ENCODE measurements around the gene TASOR2.

Gene TASOR2, protein sequence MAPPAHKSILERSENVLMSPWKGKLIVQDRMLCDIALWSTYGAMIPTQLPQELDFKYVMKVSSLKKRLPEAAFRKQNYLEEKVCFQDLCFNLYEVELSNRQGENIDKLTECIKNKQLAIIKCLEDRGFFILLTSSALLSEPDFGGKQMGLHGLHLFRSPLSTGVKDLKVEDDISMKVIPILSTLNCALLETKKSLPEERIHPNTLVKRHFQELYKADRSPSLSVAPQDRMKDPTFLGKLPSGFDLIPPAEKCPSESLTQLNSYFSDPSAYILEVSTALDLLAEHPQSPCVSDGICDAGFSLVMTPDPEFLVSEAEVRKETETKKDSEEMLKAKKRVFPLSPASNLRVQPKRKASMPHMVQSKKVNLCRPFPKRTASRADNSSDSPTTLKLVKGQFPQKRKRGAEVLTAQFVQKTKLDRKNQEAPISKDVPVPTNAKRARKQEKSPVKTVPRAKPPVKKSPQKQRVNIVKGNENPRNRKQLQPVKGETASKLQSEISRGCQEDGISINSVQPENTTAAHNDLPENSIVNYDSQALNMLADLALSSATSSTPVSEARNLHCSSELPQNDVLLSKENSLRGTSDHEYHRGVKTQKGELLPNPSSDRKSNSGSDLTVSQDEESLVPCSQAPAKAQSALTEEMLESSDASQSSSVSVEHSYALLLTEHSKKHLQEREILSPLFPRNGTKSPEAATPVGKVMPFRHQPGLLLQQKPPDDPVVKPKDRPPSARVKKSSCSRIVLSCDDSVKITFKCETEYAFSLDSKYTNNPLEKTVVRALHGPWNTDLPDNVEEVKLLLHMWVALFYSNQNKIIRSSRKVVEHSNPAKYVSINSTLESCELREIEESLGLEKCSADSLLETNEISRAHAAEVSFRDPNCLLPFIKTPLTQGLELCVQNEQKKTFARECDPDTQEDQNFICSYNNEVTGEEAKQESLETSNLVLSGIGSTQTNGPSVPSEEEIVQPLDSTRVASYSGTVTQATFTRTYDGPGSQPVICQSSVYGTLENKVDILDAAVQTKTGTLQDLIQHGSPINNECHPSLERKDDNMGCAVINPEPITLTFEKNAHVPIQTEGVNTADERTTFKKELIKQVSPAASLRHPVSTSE (N-terminal part only)

DNA sequence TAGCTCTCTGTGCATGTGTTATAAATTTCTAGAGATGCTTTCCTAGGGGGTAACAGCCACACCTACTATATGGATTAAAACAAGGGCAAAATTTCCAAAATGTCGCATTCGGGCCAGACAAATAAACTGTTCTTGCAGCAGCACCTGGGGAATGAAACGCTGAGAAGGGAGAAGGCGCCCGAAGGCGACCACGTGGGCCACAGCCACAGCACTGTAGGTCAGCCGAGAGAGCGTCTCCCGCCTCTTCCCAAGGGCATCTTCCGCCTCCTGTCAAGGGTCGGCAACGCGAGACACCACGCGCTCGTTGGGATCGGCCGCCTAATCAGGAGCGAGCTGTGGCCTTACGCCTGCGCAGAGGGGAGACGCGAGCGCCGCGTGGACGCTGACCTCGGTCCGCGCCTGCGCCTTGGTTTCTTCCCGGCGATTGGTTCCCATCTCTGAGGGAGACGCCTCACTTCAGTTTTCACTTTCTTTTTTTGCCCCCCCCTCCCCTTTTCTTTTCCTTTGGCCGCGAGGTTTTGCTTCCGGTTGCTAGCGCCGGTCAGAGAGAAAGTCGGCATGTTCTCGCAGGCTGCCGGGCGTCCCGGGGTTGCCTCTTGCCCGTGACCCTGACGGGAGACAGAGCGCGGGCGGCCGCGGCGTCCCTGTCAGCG, at the start of gene TASOR2:
Gene TASOR2, plus strand, starts transcription at position 521 of the 653 bp plus-strand sequence. CDS start 35,805 bp downstream, outside the sequence.
- DNase-seq, result peak; percentile 92

DNA sequence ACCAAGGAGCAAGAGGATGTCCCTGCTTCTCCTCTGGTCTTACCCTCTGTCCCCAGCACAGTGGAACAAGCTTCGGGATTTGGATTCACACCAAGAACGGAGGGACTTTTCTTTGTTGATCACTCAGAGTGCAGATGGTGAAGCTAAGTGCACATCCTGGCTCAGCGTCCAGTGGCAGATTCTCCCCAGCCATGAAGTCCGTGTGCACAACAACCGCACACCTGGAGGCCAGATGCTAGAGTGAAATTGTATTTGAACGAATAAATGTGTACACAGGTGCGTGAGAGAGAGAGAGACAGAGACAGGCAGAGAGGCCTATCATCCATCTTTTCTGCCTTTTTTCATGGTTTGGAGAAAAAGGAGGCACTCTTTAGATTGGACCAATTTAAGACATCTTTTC, 49.7 kb upstream of the TASOR2 start:
- no peak for DNase-seq

DNA sequence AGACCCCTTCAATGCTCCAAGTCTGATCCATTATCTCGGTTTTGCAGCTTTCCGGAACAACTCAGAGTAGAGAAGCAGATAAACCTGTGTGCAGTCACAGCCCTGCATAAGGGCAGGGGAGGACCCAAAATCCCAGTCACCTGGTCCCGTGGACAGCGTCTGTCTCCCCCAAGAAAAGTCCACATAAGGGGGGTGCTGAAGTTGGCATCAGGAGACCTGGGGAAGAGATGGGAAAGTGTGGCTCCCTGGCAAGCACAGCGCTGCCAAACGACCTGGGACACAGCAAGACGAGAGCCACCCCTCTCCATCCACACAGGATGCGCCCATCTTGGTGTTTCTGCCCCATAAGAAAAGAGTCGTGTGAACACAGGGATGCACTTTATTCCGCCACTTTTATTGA, 46.1 kb upstream of the TASOR2 start:
- DNase-seq, result no peak

DNA sequence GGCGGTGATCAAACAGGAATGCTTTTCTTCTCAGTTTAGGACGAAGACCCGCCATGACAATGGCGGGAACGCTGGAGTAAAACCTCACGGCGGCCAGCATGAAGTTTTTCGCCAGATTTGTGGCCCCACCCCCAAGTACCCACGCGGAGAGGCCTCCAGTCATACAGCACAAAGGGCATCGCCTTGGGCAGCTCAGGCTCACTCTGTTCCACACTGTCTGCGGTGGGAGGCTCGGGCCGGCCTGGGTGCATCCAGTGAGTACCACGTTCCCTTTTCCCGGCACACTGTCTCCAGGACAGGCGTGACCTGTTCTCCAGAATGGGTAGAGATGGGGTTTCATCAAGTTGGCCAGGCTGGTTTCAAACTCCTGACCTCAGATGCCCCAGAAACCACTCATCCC, 45.6 kb upstream of the TASOR2 start:
- no peak for DNase-seq

DNA sequence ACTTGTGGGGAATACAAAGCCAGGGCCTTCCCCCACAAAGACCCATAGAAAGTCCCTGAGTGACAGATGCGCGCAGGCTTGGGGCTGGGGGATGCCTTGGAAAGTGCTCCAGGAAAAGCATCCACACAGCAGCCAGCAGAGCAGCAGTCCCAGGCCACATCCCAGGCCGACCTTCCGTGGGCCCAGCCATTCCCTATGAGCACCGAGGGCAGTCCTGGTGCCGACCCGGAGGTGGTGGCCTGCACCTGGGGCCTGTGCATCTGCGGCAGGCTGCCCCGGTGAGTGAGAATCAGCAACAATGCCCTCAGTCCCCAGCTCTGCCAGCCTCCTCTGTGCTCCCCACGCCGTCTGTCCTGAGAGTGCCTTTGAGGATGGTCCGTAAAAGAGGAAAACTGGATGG, 44.6 kb upstream of the TASOR2 start:
- no peak for DNase-seq

DNA sequence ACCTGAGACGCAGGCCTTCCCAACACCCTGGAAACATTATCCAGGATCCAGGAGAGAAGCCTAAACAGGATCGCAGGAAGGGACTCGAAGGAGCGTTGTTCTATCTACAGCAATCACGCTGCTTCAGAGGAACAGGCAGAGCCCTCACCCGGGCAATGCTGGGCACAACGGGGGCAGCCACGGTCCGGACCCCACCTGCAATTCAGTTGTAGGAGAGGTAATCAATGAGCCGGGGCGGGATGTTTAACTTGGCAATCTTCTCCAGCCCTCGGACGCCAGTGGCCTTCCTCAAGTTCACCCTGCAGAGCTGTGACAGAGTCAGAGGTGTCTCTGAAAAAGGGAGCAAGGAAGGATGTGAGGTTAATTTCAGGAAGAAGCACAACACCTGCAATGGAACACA, 44.1 kb upstream of the TASOR2 start:
- no peak for DNase-seq

DNA sequence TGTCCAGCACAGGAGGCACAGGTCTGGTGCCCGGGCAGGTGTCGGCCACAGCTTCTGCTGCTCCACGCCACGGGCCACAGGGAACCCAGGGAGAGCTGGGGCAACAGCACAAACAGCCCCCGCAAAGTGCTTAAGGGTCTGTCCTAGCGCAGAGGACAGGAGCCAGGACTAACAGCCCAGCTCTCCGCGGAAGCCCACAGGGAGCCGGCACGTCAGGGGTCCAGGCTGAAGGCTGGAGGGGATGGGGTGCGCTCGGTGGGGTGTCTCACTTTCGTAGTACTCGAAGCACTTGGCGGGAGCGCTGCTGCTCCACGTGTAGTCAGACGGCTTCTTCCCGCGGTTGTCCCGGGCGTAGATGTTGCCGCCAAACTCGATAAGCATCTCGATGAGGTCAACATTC, 43.1 kb upstream of the TASOR2 start:
- no peak for DNase-seq

DNA sequence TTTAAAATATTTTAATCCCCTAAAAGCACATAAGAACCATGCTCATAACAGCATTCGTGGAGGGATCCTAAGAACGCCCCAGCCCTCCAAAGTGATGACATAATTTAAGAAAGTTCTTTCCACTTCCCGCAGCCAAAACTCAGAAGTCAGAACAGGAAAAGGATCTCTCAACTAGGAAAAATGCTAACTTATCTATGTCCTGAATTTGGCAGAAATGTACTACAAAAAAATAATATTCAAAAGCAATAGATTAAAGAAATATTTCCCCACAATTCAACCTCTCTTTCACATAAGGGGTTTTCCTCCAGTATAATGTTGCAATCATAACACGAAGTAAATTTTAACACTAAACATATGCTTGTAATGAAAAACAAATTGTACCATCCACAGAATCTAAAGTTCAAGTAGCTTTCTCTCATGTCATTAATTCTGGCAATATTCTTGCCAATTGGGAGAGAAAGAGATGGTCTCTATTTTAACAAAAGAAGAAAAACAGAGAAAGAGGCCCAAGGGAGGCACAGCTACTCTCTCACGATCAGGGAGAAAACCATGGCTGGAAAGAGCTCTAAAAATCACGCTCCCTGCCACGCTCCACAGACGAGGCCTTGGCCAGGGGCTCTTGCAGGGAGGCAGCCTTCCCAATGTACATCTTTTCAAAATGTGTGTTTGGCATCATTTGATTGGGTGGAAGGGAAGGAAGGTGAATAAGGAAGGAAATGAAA, 41.1 kb upstream of the TASOR2 start:
- no peak for DNase-seq

DNA sequence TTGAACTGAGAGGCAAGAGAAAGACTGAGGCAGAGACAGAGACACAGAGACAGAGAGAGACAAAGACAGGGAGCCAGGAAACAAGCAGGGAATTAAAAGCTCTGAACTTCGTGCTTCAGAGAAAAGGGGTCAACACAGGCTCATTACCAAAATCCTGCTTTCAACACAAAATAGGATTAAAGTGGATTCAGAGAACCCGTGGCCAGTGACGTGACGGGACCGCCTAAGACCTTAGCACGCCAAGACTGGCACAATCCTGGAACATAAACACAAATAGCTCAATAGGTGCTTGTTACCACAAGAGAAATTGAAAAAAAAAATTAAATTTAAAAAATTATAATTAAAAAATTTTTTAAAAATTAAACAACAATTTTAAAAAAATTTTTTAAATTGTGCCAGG, 39.7 kb upstream of the TASOR2 start:
- DNase-seq, result no peak

DNA sequence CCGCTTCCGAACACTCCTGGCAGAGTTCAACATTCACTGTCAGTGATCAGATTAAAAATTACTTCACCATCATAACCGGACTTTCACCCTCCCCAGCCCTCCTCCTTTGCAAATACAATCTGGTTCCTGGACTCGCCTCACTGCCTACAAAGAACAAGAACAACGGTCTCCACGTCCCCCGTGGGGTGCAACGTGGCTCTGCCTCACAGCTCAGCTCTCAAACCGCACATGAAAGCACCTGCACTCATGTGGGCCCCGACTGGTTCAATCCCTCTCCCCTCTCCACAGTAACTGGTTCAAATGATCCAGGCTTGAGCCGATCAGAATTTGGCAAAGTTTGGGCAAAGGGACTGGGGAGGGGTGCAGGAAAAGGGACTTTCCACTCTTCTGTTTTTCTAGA, 39.3 kb upstream of the TASOR2 start:
- DNase-seq, result no peak

DNA sequence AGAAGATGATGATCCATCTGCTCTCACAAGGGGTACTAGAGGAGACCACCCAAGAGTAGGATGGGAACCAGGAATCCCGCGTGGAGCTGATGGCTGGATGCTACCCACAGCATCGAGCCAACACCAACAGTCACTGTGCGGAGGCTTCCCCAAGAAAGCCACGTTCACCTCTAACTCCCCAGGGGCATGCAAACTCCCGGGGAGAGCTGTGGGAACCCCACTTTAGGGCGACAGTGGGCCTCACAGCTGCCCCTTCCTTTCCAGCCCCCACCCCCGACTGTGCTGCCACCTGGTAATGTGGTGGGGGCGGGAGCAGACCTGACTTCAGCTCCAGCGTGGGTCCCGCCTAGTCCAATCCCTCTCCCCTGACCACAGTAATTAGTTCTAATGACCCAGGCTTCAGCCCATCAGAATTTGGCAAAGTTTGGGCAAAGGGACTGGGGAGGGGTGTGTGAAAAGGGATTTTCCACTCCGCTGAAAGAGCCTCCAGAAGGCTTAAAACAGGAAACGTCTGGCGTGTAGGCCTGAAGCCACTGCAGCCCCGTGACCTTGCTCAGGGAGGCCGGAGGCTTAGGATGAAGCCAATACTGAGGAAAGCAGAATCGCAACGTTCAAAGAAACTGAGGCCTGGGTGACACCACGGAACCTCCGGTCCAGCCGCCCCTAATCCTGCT, 38.6 kb upstream of the TASOR2 start:
- DNase-seq, result no peak

DNA sequence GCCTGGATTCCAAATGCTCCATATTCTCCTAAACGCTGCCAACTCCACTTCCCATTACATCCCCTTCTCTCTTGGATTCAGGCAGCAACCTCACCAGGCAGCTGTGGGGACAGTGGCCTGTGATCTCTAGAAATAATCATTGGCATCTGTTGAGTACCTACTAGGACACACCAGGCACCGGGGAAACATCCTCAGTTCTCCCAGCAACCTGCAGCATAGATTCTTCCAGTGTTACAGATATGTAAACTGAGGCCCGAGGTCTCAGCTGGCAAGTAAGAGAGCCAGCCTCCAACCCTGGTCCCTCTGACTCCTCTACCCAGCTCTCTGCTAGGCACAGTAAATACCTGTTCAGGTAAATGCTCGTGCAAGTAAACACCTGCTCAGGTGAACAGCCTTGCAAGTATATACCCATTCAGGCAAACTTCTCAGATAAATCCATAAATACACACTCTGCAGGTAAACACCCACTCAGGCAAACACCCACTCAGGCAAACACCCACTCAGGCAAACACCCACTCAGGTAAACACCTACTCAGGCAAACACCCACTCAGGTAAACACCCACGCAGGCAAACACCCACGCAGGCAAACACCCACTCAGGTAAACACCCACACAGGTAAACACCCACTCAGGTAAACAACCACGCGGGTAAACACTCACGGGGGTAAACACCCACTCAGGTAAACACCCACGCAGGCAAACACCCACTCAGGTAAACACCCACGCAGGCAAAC, 37.0 kb upstream of the TASOR2 start:
- DNase-seq, result no peak

DNA sequence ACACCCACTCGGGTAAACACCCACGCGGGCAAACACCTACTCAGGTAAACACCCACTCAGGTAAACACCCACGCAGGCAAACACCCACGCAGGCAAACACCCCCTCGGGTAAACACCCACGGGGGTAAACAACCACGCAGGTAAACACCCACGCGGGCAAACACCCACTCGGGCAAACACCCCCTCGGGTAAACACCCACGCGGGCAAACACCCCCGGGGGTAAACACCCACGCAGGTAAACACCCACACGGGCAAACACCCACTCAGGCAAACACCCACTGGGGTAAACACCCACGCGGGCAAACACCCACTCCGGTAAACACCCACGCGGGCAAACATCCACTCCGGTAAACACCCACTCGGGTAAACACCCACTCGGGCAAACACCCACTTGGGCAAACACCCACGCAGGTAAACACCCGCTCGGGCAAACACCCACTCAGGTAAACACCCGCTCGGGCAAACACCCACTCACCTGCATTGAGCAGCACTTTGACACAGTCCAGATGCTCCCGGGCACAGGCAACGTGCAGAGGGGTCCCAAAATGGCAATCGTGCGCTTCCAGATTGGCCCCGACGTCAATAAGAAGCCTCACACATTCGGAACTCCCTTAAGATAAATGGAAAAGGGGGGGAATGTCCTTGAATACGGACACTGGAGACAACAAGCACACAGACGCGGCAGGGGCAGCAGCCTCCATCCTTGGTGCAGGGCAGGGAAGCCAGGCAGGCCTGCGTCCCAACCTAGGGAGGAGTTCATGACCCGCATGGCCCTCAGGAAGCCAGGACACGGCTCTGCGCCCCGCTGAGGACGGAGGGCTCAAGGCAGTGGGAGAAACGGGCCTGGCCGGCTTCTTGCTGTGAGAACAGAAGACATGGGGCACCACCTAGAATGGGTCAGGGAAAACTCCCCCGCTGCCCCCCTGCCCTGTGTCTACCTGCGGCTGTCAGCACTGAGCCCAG, 35.9 kb upstream of the TASOR2 start:
- DNase-seq, result no peak

DNA sequence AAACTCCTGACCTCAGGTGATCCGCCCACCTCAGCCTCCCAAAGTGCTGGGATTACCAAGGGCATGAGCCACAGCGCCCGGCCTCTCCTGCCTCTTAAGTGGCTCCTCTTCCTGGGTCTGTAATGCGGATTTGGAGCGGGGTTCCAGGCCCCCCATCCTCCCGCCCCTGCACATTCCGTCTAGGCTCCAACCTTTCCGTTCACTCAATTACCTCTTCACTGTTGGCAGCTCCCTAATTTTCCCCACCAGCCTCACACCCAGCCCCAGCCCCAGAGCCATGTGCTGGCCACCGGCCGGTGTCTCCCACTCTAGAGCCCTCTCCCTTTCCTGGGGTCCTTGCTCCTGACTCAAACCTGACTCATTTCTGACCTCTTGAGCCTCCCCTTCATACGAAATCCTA, 34.9 kb upstream of the TASOR2 start:
- no peak for DNase-seq

DNA sequence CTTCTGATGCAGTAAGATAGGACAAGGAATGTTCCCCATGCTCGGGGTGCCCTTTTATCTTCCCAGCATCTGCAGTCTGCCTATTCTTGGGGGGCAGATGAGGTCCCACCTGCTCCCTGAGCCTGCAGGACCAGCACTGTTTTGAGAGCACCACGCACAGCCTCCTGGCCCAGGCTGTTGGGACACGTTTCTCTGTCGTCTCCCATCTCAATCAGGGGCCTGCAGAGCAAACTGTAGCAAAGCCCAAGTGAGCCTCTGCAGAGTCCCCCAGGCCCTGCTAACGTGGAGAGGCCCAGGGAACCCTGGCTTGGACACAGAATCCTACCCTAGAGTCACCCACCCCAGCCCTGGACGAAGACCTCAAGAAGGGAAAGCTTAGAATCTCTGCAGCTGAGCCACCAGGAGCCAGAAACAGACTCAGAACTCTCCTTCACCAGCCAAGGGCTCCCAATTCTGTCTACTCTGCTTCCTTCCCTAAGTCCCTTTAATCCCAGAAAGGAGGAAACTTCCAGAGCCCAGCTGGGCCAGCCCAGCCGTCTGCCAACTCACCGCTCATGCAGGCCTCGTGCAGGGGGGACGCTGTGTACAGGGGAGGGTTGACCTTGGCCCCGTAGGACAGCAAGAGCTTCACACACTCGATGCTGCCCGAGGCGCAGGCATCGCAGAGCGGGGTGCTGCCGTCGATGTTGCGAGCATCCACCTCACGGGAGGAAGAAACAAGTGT, 33.8 kb upstream of the TASOR2 start:
- DNase-seq, result no peak

DNA sequence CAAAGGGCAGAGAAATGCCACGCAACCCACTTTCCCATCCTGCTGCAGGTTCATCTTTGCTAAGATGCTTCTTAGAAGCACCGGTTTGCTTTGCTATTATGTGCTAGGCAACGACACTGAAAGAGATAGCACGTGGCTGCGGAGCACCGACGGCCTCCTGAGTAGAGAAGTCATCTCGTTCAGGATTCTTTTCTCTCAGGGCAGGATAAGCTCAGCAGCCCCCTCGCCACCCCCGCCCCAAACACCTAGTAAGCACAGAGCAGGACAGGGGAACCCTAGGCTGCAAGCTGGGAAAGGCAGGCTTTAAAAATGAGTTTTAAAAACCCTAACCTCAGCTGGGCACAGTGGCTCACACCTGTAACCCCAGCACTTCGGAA, 33.3 kb upstream of the TASOR2 start:
- no peak for DNase-seq

DNA sequence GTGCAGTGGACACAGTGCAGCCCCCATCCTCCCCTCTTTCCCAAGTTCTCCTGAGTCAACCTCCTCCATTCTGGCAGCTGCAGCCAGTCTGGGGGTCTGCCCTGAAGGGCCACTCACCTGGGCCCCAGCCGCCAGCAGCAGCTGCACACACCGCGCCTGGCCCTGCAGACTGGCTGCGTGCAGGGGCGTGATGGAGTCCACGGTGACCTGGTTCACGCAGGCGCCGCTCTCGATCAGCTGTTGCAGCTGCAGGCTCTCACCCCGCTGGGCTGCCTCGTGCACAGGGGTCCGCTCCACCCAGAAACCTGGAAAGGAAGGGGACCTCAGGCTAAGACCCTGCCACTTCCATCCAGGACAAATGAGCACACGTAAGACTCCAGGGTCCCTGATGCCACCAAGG, 31.9 kb upstream of the TASOR2 start:
- DNase-seq, result no peak

DNA sequence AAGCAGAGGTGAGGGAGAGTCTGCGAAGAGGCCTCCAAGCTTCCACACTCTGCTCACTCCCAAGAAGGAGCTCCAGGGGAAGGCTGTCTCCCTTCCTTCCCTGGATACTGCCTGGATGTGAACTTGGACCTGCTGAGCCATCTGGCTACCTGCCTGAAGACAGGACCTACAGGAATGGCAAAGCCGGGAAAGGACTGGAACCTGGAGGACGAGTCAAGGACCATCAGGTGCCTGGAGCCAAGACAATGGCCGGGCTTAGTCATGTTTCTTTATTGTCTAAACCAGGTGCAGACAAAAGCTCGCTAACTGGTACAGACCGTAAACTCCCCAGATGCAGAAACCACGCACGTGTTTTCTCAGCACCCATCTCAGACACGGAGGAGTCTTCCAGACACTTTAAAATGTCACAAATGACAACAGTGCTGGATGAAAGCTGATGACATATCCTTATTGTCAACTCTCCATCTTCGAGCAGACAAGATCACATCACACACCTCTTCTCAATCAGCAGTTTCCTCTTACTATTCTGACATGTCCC, 30.4 kb upstream of the TASOR2 start:
- no peak for DNase-seq

DNA sequence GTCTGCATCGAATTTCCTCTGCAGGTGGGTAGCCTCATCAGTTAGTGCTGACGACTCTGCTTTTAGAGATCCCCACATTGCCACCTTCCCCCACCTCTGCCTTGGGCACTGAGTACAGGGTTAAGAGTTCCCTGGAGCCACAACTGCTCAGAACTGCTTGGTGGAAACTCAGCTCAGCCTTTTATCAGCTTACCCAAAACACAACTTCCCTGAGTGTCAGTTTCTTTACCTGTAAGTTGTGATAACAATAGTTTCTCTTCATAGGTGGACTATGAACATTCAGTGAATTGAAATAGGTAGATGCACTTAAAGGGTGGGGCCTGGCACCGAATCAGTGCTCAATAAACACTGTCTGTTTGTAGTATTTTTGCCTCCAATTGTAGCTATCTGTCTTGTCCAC, 29.5 kb upstream of the TASOR2 start:
- DNase-seq, result no peak
